Neural cell (in vitro differentiated cells): ENCODE results near the gene GPR146.

Experiments
- EP300 ChIP-seq: fragments of 450-650 bp; conservative IDR thresholded peaks from 2 replicates; pipeline ENCODE4 v1.6.1; 2014; ENCODE audit warnings: antibody characterized with exemption, mild to moderate bottlenecking, moderate library complexity; ENCODE audit not compliant: poor library complexity, severe bottlenecking
- EZH2 ChIP-seq: fragments of 200-600, 300-800 bp; shearing (Covaris generic), sonication (generic); IDR thresholded peaks from 2 replicates; pipeline ENCODE4 v1.6.1; 2014; ENCODE audit warnings: antibody characterized with exemption, low read length, borderline replicate concordance, mild to moderate bottlenecking; ENCODE audit not compliant: insufficient read depth, poor library complexity, severe bottlenecking
- RAD21 ChIP-seq: fragments of 450-650 bp; conservative IDR thresholded peaks from 2 replicates; pipeline ENCODE4 v1.6.1; 2014; ENCODE audit warnings: antibody characterized with exemption, mild to moderate bottlenecking, moderate library complexity
- TAF1 ChIP-seq: IDR thresholded peaks from 2 replicates; pipeline ENCODE4 v1.6.1; 2012; ENCODE audit warnings: low read depth
- TF ChIP-seq, protein P1 (sequence below): fragments of 450-650 bp; IDR thresholded peaks from 2 replicates; pipeline ENCODE4 v1.5.1; 2014; ENCODE audit warnings: antibody characterized with exemption, mild to moderate bottlenecking, moderate library complexity; ENCODE audit not compliant: poor library complexity, severe bottlenecking
- TF ChIP-seq, protein P2 (sequence below): IDR thresholded peaks from 2 replicates; pipeline ENCODE4 v1.6.1; 2012; ENCODE audit warnings: borderline replicate concordance

DNA sequence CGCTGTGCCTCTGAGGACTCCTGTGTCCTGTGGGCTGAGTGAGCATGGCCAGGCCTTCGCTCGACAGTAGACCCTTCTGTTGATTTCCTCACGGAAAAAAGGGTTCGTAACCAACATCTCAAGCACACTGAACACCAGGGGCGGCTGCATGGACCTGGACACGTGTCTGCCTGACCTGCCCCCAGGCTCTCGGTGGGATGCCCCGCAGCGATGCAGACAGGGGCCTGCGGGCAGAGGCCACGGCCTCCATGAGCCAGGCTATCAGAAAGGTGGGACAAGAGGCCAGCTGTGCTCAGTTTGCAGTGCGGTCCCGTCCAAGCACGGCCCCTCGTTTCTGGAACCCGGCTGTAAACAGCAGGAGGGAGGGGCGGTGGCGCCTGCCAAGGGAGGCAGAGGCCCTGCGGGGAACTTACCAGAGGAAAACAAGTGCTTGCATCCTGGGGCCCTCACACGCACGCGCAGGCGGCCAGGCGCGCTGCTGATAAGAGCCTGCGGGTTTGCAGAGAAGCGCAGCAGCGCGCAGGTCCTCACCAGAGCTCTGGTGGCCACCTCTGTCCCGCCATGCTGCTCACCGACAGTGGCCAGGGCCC, 10.6 kb downstream of the GPR146 start:
- TF ChIP-seq, protein P1, sequence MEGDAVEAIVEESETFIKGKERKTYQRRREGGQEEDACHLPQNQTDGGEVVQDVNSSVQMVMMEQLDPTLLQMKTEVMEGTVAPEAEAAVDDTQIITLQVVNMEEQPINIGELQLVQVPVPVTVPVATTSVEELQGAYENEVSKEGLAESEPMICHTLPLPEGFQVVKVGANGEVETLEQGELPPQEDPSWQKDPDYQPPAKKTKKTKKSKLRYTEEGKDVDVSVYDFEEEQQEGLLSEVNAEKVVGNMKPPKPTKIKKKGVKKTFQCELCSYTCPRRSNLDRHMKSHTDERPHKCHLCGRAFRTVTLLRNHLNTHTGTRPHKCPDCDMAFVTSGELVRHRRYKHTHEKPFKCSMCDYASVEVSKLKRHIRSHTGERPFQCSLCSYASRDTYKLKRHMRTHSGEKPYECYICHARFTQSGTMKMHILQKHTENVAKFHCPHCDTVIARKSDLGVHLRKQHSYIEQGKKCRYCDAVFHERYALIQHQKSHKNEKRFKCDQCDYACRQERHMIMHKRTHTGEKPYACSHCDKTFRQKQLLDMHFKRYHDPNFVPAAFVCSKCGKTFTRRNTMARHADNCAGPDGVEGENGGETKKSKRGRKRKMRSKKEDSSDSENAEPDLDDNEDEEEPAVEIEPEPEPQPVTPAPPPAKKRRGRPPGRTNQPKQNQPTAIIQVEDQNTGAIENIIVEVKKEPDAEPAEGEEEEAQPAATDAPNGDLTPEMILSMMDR, result no peak
- TF ChIP-seq EZH2 (no peak), TAF1 (no peak), RAD21 (no peak), EP300 (no peak)
- TF ChIP-seq, protein P2, sequence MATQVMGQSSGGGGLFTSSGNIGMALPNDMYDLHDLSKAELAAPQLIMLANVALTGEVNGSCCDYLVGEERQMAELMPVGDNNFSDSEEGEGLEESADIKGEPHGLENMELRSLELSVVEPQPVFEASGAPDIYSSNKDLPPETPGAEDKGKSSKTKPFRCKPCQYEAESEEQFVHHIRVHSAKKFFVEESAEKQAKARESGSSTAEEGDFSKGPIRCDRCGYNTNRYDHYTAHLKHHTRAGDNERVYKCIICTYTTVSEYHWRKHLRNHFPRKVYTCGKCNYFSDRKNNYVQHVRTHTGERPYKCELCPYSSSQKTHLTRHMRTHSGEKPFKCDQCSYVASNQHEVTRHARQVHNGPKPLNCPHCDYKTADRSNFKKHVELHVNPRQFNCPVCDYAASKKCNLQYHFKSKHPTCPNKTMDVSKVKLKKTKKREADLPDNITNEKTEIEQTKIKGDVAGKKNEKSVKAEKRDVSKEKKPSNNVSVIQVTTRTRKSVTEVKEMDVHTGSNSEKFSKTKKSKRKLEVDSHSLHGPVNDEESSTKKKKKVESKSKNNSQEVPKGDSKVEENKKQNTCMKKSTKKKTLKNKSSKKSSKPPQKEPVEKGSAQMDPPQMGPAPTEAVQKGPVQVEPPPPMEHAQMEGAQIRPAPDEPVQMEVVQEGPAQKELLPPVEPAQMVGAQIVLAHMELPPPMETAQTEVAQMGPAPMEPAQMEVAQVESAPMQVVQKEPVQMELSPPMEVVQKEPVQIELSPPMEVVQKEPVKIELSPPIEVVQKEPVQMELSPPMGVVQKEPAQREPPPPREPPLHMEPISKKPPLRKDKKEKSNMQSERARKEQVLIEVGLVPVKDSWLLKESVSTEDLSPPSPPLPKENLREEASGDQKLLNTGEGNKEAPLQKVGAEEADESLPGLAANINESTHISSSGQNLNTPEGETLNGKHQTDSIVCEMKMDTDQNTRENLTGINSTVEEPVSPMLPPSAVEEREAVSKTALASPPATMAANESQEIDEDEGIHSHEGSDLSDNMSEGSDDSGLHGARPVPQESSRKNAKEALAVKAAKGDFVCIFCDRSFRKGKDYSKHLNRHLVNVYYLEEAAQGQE, result no peak
